Measurements from ENCODE around the gene GPX8.

GRCh38 chr5:55134053-55134722 is 25.8 kb upstream of the GPX8 start:
- no peak for TF ChIP-seq POLR2A (IDR thresholded peaks at IDR 0.05)
- no peak for TF ChIP-seq CTCF (IDR thresholded peaks at IDR 0.05 in 8 of 11, conservative IDR thresholded peaks at IDR 0.05 in 3 of 11)
- no peak for TF ChIP-seq POLR2AphosphoS5 (IDR thresholded peaks at IDR 0.05)
